Natural killer cell (primary cell): ENCODE measurements around the gene CCDC197. TPM values are rescaled to one million over a fixed set of nuclear protein-coding genes. Genes with fewer than 3 reads are reported as not detected.

ENCODE experiments used
- ATAC-seq, 3 donors: fragments of 150-1000 bp in 2 of 3; fragments of 200-7000 bp in 1 of 3; cut with Tn5 transposase; 1 replicate in 1 of 3; 2 replicates in 2 of 3; pipeline ENCODE4 v1.10.0; 2021; ENCODE audit warnings: mild to moderate bottlenecking in 2 of 3, moderate library complexity in 2 of 3
- DNase-seq, 2 donors: peaks; one replicate each; pipeline versions ENCODE4 v3.0.0 to v3.0.0-alpha.2; 2013 to 2021; ENCODE audit warnings: mixed read lengths in 1 of 2
- H3K27ac ChIP-seq: one replicate; pipeline ENCODE4 v1.5.1; 2013; ENCODE audit warnings: mild to moderate bottlenecking, low read length
- H3K27me3 ChIP-seq: one replicate; pipeline ENCODE4 v1.6.1; 2013; ENCODE audit warnings: low read length; ENCODE audit not compliant: control insufficient read depth, insufficient read depth
- H3K36me3 ChIP-seq: one replicate; pipeline ENCODE4 v1.6.1; 2013; ENCODE audit warnings: low read length; ENCODE audit not compliant: control insufficient read depth, insufficient read depth
- H3K4me1 ChIP-seq: one replicate; pipeline ENCODE4 v1.6.1; 2013; ENCODE audit warnings: low read length; ENCODE audit not compliant: control insufficient read depth, insufficient read depth
- H3K4me3 ChIP-seq: one replicate; pipeline ENCODE4 v1.5.1; 2013; ENCODE audit warnings: low read length
- H3K9me3 ChIP-seq: one replicate; pipeline ENCODE4 v1.6.1; 2013; ENCODE audit warnings: low read length; ENCODE audit not compliant: control insufficient read depth, insufficient read depth
- H3K27ac Mint-ChIP-seq, 2 donors: one replicate each; pipeline ENCODE4 v1.8.0; 2022; ENCODE audit warnings: mild to moderate bottlenecking in 2 of 2, mixed read lengths in 2 of 2, moderate library complexity in 1 of 2
- H3K27me3 Mint-ChIP-seq, 2 donors: one replicate each; pipeline ENCODE4 v1.8.0; 2022; ENCODE audit warnings: low read depth in 2 of 2, mixed read lengths in 2 of 2
- H3K36me3 Mint-ChIP-seq: one replicate; pipeline ENCODE4 v1.8.0; 2022; ENCODE audit warnings: mixed read lengths
- H3K4me1 Mint-ChIP-seq, 2 donors: one replicate each; pipeline ENCODE4 v1.8.0; 2022; ENCODE audit warnings: mixed read lengths in 2 of 2
- H3K4me3 Mint-ChIP-seq: one replicate; pipeline ENCODE4 v1.8.0; 2022; ENCODE audit warnings: mild to moderate bottlenecking, moderate library complexity, mixed read lengths
- H3K9me3 Mint-ChIP-seq, 2 donors: one replicate each; pipeline ENCODE4 v1.8.0; 2022; ENCODE audit warnings: mixed read lengths in 2 of 2
- WGBS: methylation state at CpG from one replicate; pipeline ENCODE4 v1.1.7; 2013; ENCODE audit warnings: missing lambda C conversion rate; ENCODE audit not compliant: insufficient coverage; 5-methylcytosine and 5-hydroxymethylcytosine counted together
- intact Hi-C: fragments of 100-400 bp; cut with micrococcal nuclease; formaldehyde crosslinking; loops from one replicate; pipeline ENCODE4 v1.14.2; 2022
- total RNA-seq, 4 donors: library from RNA; stranded (reverse); fragments of 120-200 nt in 1 of 4; gene quantifications; one replicate each; pipeline versions ENCODE4 v1.2.3 to v1.2.4, GENCODE V29; 2013 to 2022
- TF ChIP-seq, protein P1 (sequence below): fragments of 200-600 bp; IDR thresholded peaks from one replicate; pipeline ENCODE4 v1.8.0; 2022; ENCODE audit warnings: antibody characterized with exemption

CCDC197 gene
- total RNA-seq, 3 donors from 2014 or later (not counting 1 experiment from before 2014, with no cell fraction given): not detected

GRCh38 chr14:94020267-94020666, 23.2 kb downstream of the CCDC197 start:
- no peaks in the 10 kb centered on the region for H3K4me1 ChIP-seq
- H3K27me3 ChIP-seq: peaks cover 2% of the 10 kb centered on the region
- 91% methylated on average over 4 of the region's 4 CpGs for WGBS
- no peak for ATAC-seq
- Mint-ChIP-seq H3K4me1 (no peaks in the 10 kb centered on the region), H3K36me3 (no peaks in the 10 kb centered on the region), H3K27me3 (peaks cover 28 to 84% of the 10 kb centered on the region in 2 donors), H3K27ac (no peak overlapping the region), H3K4me3 (no peak overlapping the region), H3K9me3 (no peaks in the 10 kb centered on the region)
- no peaks in the 10 kb centered on the region for H3K36me3 ChIP-seq
- intact Hi-C loops: no loop called here
- H3K27ac ChIP-seq: no peak overlapping the region
- DNase-seq: no peak
- TF ChIP-seq, protein P1, sequence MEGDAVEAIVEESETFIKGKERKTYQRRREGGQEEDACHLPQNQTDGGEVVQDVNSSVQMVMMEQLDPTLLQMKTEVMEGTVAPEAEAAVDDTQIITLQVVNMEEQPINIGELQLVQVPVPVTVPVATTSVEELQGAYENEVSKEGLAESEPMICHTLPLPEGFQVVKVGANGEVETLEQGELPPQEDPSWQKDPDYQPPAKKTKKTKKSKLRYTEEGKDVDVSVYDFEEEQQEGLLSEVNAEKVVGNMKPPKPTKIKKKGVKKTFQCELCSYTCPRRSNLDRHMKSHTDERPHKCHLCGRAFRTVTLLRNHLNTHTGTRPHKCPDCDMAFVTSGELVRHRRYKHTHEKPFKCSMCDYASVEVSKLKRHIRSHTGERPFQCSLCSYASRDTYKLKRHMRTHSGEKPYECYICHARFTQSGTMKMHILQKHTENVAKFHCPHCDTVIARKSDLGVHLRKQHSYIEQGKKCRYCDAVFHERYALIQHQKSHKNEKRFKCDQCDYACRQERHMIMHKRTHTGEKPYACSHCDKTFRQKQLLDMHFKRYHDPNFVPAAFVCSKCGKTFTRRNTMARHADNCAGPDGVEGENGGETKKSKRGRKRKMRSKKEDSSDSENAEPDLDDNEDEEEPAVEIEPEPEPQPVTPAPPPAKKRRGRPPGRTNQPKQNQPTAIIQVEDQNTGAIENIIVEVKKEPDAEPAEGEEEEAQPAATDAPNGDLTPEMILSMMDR: no peak
- no peaks in the 10 kb centered on the region for H3K9me3 ChIP-seq
- no peak overlapping the region for H3K4me3 ChIP-seq

DNA sequence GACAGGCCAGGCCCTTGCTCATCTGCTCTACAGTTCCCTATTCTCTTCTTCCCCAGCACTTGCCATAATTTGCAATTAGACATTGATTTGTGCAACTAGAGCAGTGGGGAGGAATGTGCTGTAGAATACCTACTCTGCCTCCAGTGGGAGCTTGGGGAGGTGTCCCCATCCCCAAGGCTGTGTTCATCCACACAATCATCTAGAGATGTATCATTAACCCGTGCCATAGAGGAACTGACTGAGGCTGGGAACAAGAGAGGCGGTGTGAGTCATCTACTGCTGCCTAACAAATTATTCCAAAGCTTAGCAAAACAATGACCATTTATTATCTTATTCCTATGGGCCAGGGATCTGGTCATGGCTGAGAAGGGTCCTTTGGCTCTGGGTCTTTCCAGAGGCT, 23.9 kb downstream of the CCDC197 start:
- TF ChIP-seq, protein P1: no peak
- intact Hi-C loops: no loop called here
- Histone ChIP-seq H3K4me3 (no peak overlapping the region), H3K36me3 (no peaks in the 10 kb centered on the region), H3K9me3 (no peaks in the 10 kb centered on the region), H3K27me3 (peaks cover 2% of the 10 kb centered on the region), H3K27ac (no peak overlapping the region), H3K4me1 (no peaks in the 10 kb centered on the region)
- Mint-ChIP-seq H3K36me3 (no peaks in the 10 kb centered on the region), H3K4me1 (peaks cover 3% of the 10 kb centered on the region in 2 donors), H3K27me3 (peaks cover 28 to 76% of the 10 kb centered on the region in 2 donors), H3K4me3 (no peak overlapping the region), H3K9me3 (no peaks in the 10 kb centered on the region), H3K27ac (no peak overlapping the region)
- no peak for ATAC-seq
- DNase-seq: no peak
- 79% methylated on average over 2 of the region's 2 CpGs for WGBS

DNA sequence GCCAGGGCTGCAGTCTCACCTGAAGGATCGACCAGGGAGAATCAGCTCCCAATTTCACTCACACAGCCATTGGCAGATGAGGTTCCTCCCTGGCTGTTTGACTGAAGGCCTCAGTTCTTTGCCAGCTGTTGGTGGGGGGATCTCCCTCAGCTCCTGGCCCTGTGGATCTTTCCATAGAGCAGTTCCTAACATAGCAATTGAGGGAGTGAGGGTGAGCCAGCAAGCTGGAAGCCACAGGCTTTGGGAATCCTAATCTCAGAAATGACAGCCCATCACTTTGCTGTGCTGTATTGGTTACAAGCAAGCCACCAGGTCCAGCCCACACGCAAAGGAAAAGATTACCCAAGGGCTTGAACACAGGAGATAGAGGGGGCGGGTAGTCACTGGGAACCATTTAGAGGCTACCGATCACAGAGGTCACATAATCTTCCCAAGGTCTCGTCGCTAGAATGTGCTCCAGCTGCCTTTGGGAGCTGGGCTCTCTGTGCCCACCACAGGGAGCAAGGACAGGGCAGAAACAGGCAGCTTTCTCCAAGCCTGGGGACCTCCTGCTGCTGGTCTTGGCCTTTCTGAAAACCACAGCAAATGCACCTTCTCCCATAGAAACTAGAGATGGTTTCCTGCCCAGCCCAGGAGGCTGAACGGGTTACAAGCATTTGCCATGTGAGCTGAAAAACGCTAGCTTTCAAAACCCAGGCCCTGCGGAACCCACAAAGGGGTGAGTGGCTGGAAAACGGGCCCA, 24.5 kb downstream of the CCDC197 start:
- no peaks in the 10 kb centered on the region for H3K9me3 ChIP-seq
- Mint-ChIP-seq H3K9me3 (no peaks in the 10 kb centered on the region), H3K27me3 (peaks cover 28 to 70% of the 10 kb centered on the region in 2 donors), H3K4me1 (peaks cover 5 to 6% of the 10 kb centered on the region in 2 donors), H3K36me3 (no peaks in the 10 kb centered on the region), H3K4me3 (no peak overlapping the region), H3K27ac (no peak overlapping the region)
- peaks cover 2% of the 10 kb centered on the region for H3K4me1 ChIP-seq
- intact Hi-C loops: no loop called here
- no peak for DNase-seq
- ATAC-seq: no peak
- 62% methylated on average over 9 of the region's 10 CpGs for WGBS
- peaks cover 2% of the 10 kb centered on the region for H3K27me3 ChIP-seq
- no peak overlapping the region for H3K4me3 ChIP-seq
- no peaks in the 10 kb centered on the region for H3K36me3 ChIP-seq
- H3K27ac ChIP-seq: no peak overlapping the region
- TF ChIP-seq, protein P1: no peak
